ENCODE measurements around the gene AFG1L. TPM values are rescaled to one million over a fixed set of nuclear protein-coding genes. Genes with fewer than 3 reads are reported as not detected.

Gene AFG1L
- total and polyA plus RNA-seq, 2 experiments from 2014 or later: 4.1 to 8.7 TPM

DNA sequence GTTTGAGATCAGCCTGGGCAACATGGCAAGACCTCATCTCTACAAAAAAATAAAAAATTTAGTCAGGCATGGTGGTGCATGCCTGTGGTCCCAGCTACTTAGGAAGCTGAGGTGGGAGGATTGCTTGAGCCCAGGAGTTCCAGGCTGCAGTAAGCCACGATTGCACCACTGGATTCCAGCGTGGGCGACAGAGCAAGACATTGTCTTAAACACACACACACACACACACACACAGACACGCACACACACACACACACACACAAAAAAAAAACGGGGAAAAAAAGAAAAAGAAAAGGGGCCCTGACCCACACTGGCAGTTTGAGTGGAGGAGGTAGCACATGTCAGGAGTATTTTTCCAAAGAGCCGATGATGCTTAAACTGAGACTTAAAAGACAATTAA is 122.2 kb downstream of the AFG1L start (continued):
- TF ChIP-seq, protein P1, sequence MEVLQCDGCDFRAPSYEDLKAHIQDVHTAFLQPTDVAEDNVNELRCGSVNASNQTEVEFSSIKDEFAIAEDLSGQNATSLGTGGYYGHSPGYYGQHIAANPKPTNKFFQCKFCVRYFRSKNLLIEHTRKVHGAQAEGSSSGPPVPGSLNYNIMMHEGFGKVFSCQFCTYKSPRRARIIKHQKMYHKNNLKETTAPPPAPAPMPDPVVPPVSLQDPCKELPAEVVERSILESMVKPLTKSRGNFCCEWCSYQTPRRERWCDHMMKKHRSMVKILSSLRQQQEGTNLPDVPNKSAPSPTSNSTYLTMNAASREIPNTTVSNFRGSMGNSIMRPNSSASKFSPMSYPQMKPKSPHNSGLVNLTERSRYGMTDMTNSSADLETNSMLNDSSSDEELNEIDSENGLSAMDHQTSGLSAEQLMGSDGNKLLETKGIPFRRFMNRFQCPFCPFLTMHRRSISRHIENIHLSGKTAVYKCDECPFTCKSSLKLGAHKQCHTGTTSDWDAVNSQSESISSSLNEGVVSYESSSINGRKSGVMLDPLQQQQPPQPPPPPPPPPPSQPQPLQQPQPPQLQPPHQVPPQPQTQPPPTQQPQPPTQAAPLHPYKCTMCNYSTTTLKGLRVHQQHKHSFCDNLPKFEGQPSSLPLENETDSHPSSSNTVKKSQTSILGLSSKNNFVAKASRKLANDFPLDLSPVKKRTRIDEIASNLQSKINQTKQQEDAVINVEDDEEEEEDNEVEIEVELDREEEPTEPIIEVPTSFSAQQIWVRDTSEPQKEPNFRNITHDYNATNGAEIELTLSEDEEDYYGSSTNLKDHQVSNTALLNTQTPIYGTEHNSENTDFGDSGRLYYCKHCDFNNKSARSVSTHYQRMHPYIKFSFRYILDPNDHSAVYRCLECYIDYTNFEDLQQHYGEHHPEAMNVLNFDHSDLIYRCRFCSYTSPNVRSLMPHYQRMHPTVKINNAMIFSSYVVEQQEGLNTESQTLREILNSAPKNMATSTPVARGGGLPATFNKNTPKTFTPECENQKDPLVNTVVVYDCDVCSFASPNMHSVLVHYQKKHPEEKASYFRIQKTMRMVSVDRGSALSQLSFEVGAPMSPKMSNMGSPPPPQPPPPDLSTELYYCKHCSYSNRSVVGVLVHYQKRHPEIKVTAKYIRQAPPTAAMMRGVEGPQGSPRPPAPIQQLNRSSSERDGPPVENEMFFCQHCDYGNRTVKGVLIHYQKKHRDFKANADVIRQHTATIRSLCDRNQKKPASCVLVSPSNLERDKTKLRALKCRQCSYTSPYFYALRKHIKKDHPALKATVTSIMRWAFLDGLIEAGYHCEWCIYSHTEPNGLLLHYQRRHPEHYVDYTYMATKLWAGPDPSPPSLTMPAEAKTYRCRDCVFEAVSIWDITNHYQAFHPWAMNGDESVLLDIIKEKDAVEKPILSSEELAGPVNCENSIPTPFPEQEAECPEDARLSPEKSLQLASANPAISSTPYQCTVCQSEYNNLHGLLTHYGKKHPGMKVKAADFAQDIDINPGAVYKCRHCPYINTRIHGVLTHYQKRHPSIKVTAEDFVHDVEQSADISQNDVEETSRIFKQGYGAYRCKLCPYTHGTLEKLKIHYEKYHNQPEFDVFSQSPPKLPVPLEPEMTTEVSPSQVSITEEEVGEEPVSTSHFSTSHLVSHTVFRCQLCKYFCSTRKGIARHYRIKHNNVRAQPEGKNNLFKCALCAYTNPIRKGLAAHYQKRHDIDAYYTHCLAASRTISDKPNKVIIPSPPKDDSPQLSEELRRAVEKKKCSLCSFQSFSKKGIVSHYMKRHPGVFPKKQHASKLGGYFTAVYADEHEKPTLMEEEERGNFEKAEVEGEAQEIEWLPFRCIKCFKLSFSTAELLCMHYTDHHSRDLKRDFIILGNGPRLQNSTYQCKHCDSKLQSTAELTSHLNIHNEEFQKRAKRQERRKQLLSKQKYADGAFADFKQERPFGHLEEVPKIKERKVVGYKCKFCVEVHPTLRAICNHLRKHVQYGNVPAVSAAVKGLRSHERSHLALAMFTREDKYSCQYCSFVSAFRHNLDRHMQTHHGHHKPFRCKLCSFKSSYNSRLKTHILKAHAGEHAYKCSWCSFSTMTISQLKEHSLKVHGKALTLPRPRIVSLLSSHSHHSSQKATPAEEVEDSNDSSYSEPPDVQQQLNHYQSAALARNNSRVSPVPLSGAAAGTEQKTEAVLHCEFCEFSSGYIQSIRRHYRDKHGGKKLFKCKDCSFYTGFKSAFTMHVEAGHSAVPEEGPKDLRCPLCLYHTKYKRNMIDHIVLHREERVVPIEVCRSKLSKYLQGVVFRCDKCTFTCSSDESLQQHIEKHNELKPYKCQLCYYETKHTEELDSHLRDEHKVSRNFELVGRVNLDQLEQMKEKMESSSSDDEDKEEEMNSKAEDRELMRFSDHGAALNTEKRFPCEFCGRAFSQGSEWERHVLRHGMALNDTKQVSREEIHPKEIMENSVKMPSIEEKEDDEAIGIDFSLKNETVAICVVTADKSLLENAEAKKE (CRISPR knock-in tag; IDR thresholded peaks at IDR 0.05): no peak
- no peak for TF ChIP-seq STAT1 (IDR thresholded peaks at IDR 0.05; ENCODE audit: unreplicated experiment)
- TF ChIP-seq ZNF331 (CRISPR knock-in tag; IDR thresholded peaks at IDR 0.05; ENCODE audit: low read depth): no peak
- no peak for TF ChIP-seq CREB1 (CRISPR knock-in tag; IDR thresholded peaks at IDR 0.05; ENCODE audit: low read depth)
- TF ChIP-seq ZNF114 (CRISPR knock-in tag; IDR thresholded peaks at IDR 0.05): no peak
- TF ChIP-seq, protein P2, sequence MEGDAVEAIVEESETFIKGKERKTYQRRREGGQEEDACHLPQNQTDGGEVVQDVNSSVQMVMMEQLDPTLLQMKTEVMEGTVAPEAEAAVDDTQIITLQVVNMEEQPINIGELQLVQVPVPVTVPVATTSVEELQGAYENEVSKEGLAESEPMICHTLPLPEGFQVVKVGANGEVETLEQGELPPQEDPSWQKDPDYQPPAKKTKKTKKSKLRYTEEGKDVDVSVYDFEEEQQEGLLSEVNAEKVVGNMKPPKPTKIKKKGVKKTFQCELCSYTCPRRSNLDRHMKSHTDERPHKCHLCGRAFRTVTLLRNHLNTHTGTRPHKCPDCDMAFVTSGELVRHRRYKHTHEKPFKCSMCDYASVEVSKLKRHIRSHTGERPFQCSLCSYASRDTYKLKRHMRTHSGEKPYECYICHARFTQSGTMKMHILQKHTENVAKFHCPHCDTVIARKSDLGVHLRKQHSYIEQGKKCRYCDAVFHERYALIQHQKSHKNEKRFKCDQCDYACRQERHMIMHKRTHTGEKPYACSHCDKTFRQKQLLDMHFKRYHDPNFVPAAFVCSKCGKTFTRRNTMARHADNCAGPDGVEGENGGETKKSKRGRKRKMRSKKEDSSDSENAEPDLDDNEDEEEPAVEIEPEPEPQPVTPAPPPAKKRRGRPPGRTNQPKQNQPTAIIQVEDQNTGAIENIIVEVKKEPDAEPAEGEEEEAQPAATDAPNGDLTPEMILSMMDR (conservative IDR thresholded peaks at IDR 0.05; ENCODE audit: low read depth in 2 of 2): no peak
- no peak for TF ChIP-seq NANOG (IDR thresholded peaks at IDR 0.05; ENCODE audit: borderline replicate concordance)
- no peak for TF ChIP-seq EZH2phosphoT487 (IDR thresholded peaks at IDR 0.05; ENCODE audit: unreplicated experiment)
- TF ChIP-seq JUNB (IDR thresholded peaks at IDR 0.05; ENCODE audit: unreplicated experiment): no peak
- no peak for TF ChIP-seq POLR2AphosphoS5 (IDR thresholded peaks at IDR 0.05; ENCODE audit: low read depth)
- TF ChIP-seq EZH2 (IDR thresholded peaks at IDR 0.05; ENCODE audit: low read depth, unreplicated experiment): no peak
- TF ChIP-seq, protein P3, sequence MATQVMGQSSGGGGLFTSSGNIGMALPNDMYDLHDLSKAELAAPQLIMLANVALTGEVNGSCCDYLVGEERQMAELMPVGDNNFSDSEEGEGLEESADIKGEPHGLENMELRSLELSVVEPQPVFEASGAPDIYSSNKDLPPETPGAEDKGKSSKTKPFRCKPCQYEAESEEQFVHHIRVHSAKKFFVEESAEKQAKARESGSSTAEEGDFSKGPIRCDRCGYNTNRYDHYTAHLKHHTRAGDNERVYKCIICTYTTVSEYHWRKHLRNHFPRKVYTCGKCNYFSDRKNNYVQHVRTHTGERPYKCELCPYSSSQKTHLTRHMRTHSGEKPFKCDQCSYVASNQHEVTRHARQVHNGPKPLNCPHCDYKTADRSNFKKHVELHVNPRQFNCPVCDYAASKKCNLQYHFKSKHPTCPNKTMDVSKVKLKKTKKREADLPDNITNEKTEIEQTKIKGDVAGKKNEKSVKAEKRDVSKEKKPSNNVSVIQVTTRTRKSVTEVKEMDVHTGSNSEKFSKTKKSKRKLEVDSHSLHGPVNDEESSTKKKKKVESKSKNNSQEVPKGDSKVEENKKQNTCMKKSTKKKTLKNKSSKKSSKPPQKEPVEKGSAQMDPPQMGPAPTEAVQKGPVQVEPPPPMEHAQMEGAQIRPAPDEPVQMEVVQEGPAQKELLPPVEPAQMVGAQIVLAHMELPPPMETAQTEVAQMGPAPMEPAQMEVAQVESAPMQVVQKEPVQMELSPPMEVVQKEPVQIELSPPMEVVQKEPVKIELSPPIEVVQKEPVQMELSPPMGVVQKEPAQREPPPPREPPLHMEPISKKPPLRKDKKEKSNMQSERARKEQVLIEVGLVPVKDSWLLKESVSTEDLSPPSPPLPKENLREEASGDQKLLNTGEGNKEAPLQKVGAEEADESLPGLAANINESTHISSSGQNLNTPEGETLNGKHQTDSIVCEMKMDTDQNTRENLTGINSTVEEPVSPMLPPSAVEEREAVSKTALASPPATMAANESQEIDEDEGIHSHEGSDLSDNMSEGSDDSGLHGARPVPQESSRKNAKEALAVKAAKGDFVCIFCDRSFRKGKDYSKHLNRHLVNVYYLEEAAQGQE (IDR thresholded peaks at IDR 0.05; ENCODE audit: unreplicated experiment): no peak

All from GM23338 (cell line).